ENCODE results near the gene DCST2. TPM values are rescaled to one million over a fixed set of nuclear protein-coding genes. Genes with fewer than 3 reads are reported as not detected.
A peak's percentile ranks its signal among the peaks of the same experiment; 100 is the strongest.

Gene DCST2
- total and polyA plus RNA-seq, 9 of the 15 experiments (the other 6 are each of a cell fraction or from before 2014, with no cell fraction given): 0.09 to 0.49 (median 0.11) TPM; not detected in 3

DNA sequence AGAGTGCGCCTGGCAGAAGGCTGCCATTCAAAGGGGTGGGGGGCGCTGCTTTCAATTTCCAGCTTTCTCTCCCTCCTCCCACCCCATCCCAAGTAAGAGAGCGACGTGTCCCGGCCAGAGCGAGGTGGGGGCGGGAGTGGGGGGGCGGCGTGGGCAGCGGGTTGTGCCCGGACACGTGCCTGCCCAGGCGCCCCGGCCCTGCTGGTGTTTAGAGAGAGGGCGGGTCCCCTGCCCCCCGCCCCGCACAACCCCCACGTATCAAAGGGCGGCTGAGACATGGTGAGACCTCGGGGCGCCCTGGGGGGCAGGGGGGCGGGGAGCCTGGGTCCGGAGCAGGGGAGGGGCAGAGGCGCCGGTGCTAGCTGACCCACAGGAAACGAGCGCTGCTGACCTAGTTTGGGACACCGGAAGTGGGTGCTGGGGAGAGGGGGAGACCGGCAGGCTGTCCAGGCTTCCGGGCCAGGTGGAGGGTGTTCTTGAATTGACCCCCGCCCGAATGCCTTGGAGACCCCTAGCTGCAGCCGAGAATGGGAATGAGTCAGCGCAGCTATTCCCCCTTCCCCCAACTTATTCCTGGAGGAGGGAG, 29.7 kb downstream of the DCST2 start (continued):
- TF ChIP-seq PHF21A (IDR thresholded peaks at IDR 0.05; ENCODE audit: borderline replicate concordance, low read depth) (peak; percentile 77; the same call in 1 of the 2 replicates), TAF1 (IDR thresholded peaks at IDR 0.05; ENCODE audit: control insufficient read depth, extremely low read depth, insufficient read depth, low read length, severe bottlenecking) (peak; percentile 14), TBP (optimal IDR thresholded peaks at IDR 0.05; ENCODE audit: low read depth, low read length) (no peak), RFX7 (CRISPR knock-in tag; IDR thresholded peaks at IDR 0.05) (0 out of 2 replicates have a peak, but pooled peaks have one; percentile 48), CEBPG (CRISPR knock-in tag; IDR thresholded peaks at IDR 0.05) (no peak), CEBPG (tag; conservative IDR thresholded peaks at IDR 0.05 in 1 of 2, IDR thresholded peaks at IDR 0.05 in 1 of 2) (no peak), HDAC3 (IDR thresholded peaks at IDR 0.05; ENCODE audit: borderline replicate concordance, partially characterized antibody) (no peak), MAFF (IDR thresholded peaks at IDR 0.05; ENCODE audit: low read length) (no peak), KDM5B (IDR thresholded peaks at IDR 0.05; ENCODE audit: insufficient replicate concordance, low read depth, low read length) (no peak), ZNF143 (CRISPR knock-in tag; IDR thresholded peaks at IDR 0.05) (no peak), ZNF217 (CRISPR knock-in tag; IDR thresholded peaks at IDR 0.05) (no peak), MLLT1 (IDR thresholded peaks at IDR 0.05) (no peak), CREM (IDR thresholded peaks at IDR 0.05; ENCODE audit: low read depth) (peak; percentile 26; the same call in 1 of the 2 replicates), KDM4B (IDR thresholded peaks at IDR 0.05; ENCODE audit: borderline replicate concordance in 2 of 2, low read depth in 1 of 2) (peak in 1 of 2 experiments; percentile 76; a peak in 1 of 4 replicates), HNRNPLL (IDR thresholded peaks at IDR 0.05; ENCODE audit: low read depth, low read length, poor library complexity, severe bottlenecking) (no peak), NFE2 (IDR thresholded peaks at IDR 0.05; ENCODE audit: low read depth) (peak; percentile 60), ZNF395 (CRISPR knock-in tag; IDR thresholded peaks at IDR 0.05) (peak; percentile 67), ZNF408 (CRISPR knock-in tag; IDR thresholded peaks at IDR 0.05; ENCODE audit: low read depth) (no peak), HMG20B (CRISPR knock-in tag; IDR thresholded peaks at IDR 0.05) (no peak)

Measured in K562 (cell line).